HepG2 (cell line): ENCODE results near the gene EHD4. TPM values are rescaled to one million over a fixed set of nuclear protein-coding genes. Genes with fewer than 3 reads are reported as not detected.
A peak's percentile ranks its signal among the peaks of the same experiment; 100 is the strongest.

Source experiments
- ATAC-seq: fragments of 200-7000 bp; cut with Tn5 transposase; 3 replicates; pipeline ENCODE4 v1.9.1; 2020; ENCODE audit warnings: mild to moderate bottlenecking, moderate library complexity
- BruUV-seq: library from RNA; stranded (reverse); fragments of 400-500 nt; replicated peaks from 2 replicates; lab custom pipeline; 2021; lab: Mats Ljungman, UMichigan
- CTCF ChIA-PET: fragments of 300-600 bp; formaldehyde crosslinking; extraction: SDS; loops from one replicate; lab custom pipeline; 2021; ENCODE audit warnings: low total read pairs, inconsistent platforms, low intra/inter-chr PET ratio; lab: Yijun Ruan, JAX
- POLR2A ChIA-PET: fragments of 350-600 bp; sonication (Branson Sonifier 250); formaldehyde crosslinking; loops from one replicate; lab custom pipeline; 2020; ENCODE audit warnings: antibody characterized with exemption, inconsistent platforms; lab: Yijun Ruan, JAX
- DNase-seq: peaks from one replicate; pipeline ENCODE4 v3.0.0-alpha.2; 2015; ENCODE audit warnings: low spot score
- FAIRE-seq: peaks from 3 replicates; lab custom pipeline; 2011; peaks lifted over from hg19 to GRCh38; lab: Jason Lieb, UNC
- H2AFZ ChIP-seq: one replicate; pipeline ENCODE4 v1.6.1; 2011; ENCODE audit warnings: low read length, inconsistent platforms
- H3K27ac ChIP-seq: fragments of 300-600 bp; 3 replicates; pipeline ENCODE4 v1.8.0; 2011; ENCODE audit warnings: mixed run types, mild to moderate bottlenecking, mixed read lengths, low read length, inconsistent platforms; ENCODE audit not compliant: insufficient read depth; ENCODE audit errors: extremely low read length
- H3K27me3 ChIP-seq, 2 experiments: fragments of 200-600 bp in 1 of 2; 2 replicates in 1 of 2; 3 replicates in 1 of 2; pipeline versions ENCODE4 v1.6.0 to v1.8.0; 2011; ENCODE audit warnings: low read length in 2 of 2, mild to moderate bottlenecking in 2 of 2, moderate library complexity in 2 of 2, inconsistent platforms in 1 of 2; ENCODE audit not compliant: insufficient read depth in 2 of 2, control insufficient read depth in 1 of 2
- H3K36me3 ChIP-seq, 2 experiments: fragments of 200-600 bp in 1 of 2; replicated peaks in 1 of 2; 2 replicates in 1 of 2; 3 replicates in 1 of 2; pipeline versions ENCODE4 v1.5.1 to v1.8.0; 2011; ENCODE audit warnings: low read length in 2 of 2, inconsistent platforms in 1 of 2; ENCODE audit not compliant: insufficient read depth in 2 of 2, control insufficient read depth in 1 of 2
- H3K4me1 ChIP-seq: 2 replicates; pipeline ENCODE4 v1.5.1; 2012; ENCODE audit warnings: low read length, inconsistent platforms; ENCODE audit not compliant: insufficient read depth
- H3K4me2 ChIP-seq: 2 replicates; pipeline ENCODE4 v1.6.0; 2011; ENCODE audit warnings: low read depth, low read length, inconsistent platforms
- H3K4me3 ChIP-seq, 3 experiments: fragments of 200-600 bp in 1 of 3; sonication (generic), shearing (Covaris generic) in 1 of 3; replicated peaks in 1 of 3; 2 replicates each; pipeline ENCODE4 v1.5.1; 2011 to 2016; ENCODE audit warnings: low read length in 3 of 3, inconsistent platforms in 2 of 3, low read depth in 2 of 3, mild to moderate bottlenecking in 2 of 3, control low read depth in 1 of 3, mixed read lengths in 1 of 3; ENCODE audit not compliant: insufficient read depth in 1 of 3
- H3K79me2 ChIP-seq: one replicate; pipeline ENCODE4 v1.6.1; 2011; ENCODE audit warnings: low read length, inconsistent platforms; ENCODE audit not compliant: insufficient read depth
- H3K9ac ChIP-seq: 2 replicates; pipeline ENCODE4 v1.6.0; 2011; ENCODE audit warnings: mild to moderate bottlenecking, low read depth, low read length, inconsistent platforms; ENCODE audit not compliant: insufficient read depth
- H3K9me3 ChIP-seq: 2 replicates; pipeline ENCODE4 v1.5.1; 2012; ENCODE audit warnings: mild to moderate bottlenecking, low read length
- H4K20me1 ChIP-seq: 2 replicates; pipeline ENCODE4 v1.6.0; 2011; ENCODE audit warnings: inconsistent platforms, mild to moderate bottlenecking, low read length, moderate library complexity; ENCODE audit not compliant: insufficient read depth
- ATF7 ChIP-seq, 2 experiments: fragments of 450-650 bp in 1 of 2; sonication (generic) in 1 of 2; formaldehyde crosslinking in 1 of 2; IDR thresholded peaks; 2 replicates each; pipeline versions ENCODE4 v1.4.0 to v1.6.1; 2016 to 2020; ENCODE audit warnings: antibody characterized with exemption in 1 of 2, mild to moderate bottlenecking in 1 of 2, missing genetic modification reagents in 1 of 2
- CBX1 ChIP-seq: IDR thresholded peaks from one replicate; pipeline ENCODE4 v1.6.1; 2016; ENCODE audit warnings: antibody characterized with exemption, low read depth
- CEBPB ChIP-seq: IDR thresholded peaks from 2 replicates; pipeline ENCODE4 v1.6.1; 2011; ENCODE audit warnings: low read depth, low read length, improper control_type of control experiment, borderline replicate concordance
- CREB1 ChIP-seq, 2 experiments: fragments of 450-650 bp in 1 of 2; IDR thresholded peaks; 2 replicates each; pipeline ENCODE4 v1.6.1; 2016 to 2017; ENCODE audit warnings: control low read depth in 1 of 2, mild to moderate bottlenecking in 1 of 2, missing compliant biosample characterization in 1 of 2, missing genetic modification characterization in 1 of 2
- MAFK ChIP-seq, 2 experiments: IDR thresholded peaks in 1 of 2; conservative IDR thresholded peaks in 1 of 2; 2 replicates each; pipeline ENCODE4 v1.6.1; 2011; ENCODE audit warnings: improper control_type of control experiment in 2 of 2, low read length in 2 of 2
- MTA3 ChIP-seq: sonication (generic); formaldehyde crosslinking; IDR thresholded peaks from 2 replicates; pipeline ENCODE4 v1.4.0; 2020; ENCODE audit warnings: missing genetic modification reagents
- MYNN ChIP-seq: sonication (generic); formaldehyde crosslinking; IDR thresholded peaks from 2 replicates; pipeline ENCODE4 v1.4.0; 2020; ENCODE audit warnings: mild to moderate bottlenecking, low read depth, missing genetic modification reagents
- NCOA5 ChIP-seq: sonication (generic); formaldehyde crosslinking; IDR thresholded peaks from 2 replicates; pipeline ENCODE4 v1.4.0; 2020; ENCODE audit warnings: missing genetic modification reagents
- RFX5 ChIP-seq: IDR thresholded peaks from 2 replicates; pipeline ENCODE4 v1.6.1; 2011; ENCODE audit warnings: low read depth, low read length, improper control_type of control experiment
- SYNCRIP ChIP-seq: fragments of 200-400 bp; formaldehyde crosslinking; IDR thresholded peaks from 2 replicates; pipeline ENCODE4 v1.6.1; 2018; ENCODE audit warnings: mild to moderate bottlenecking, low read depth, low read length; ENCODE audit not compliant: insufficient read depth
- YEATS4 ChIP-seq: sonication (generic); formaldehyde crosslinking; IDR thresholded peaks from 2 replicates; pipeline ENCODE4 v1.4.0; 2020; ENCODE audit warnings: missing genetic modification reagents, borderline replicate concordance
- ZFP1 ChIP-seq: IDR thresholded peaks from 2 replicates; pipeline ENCODE4 v1.6.1; 2016
- ZFP82 ChIP-seq: sonication (generic); formaldehyde crosslinking; IDR thresholded peaks from 2 replicates; pipeline ENCODE4 v1.5.1; 2020; ENCODE audit warnings: mild to moderate bottlenecking, missing genetic modification reagents, borderline replicate concordance
- ZFX ChIP-seq: sonication (generic); formaldehyde crosslinking; IDR thresholded peaks from 2 replicates; pipeline ENCODE4 v1.4.0; 2020; ENCODE audit warnings: mild to moderate bottlenecking, low read depth, missing genetic modification reagents, moderate library complexity
- ZFY ChIP-seq: sonication (generic); formaldehyde crosslinking; IDR thresholded peaks from 2 replicates; pipeline ENCODE4 v1.4.0; 2020; ENCODE audit warnings: missing genetic modification reagents
- ZNF180 ChIP-seq: sonication (generic); formaldehyde crosslinking; IDR thresholded peaks from 2 replicates; pipeline ENCODE4 v1.4.0; 2020; ENCODE audit warnings: low read depth, missing genetic modification reagents, borderline replicate concordance
- ZNF720 ChIP-seq: sonication (generic); formaldehyde crosslinking; IDR thresholded peaks from 2 replicates; pipeline ENCODE4 v1.4.0; 2020; ENCODE audit warnings: missing genetic modification reagents
- in situ Hi-C: cut with HindIII; loops from 2 replicates; pipeline ENCODE4 v1.10.0; 2017; ENCODE audit warnings: low pct_unique_long_range_greater_than_20kb; ENCODE audit not compliant: extremely low pct_ligation_motif_present
- intact Hi-C: fragments of 100-400 bp; cut with micrococcal nuclease; formaldehyde crosslinking; loops from one replicate; pipeline ENCODE4 v1.10.0; 2022; ENCODE audit not compliant: unreplicated experiment
- polyA plus RNA-seq, 8 experiments: library from polyadenylated mRNA; depleted of rRNA in 3 of 8; stranded (reverse) in 7 of 8; unstranded in 1 of 8; fragments of >200 nt; fragmentation: Illumina TruSeq in 4 of 8; extraction: Trizol in 4 of 8; gene quantifications; 2 replicates each; pipeline versions ENCODE4 v1.2.1 to v1.2.3, GENCODE V29; 2011 to 2016; ENCODE audit warnings: low read depth in 4 of 8, missing spikeins in 1 of 8, mixed read lengths in 1 of 8; ENCODE audit not compliant: insufficient read depth in 1 of 8
- total RNA-seq, 5 experiments: library from RNA; depleted of rRNA; stranded (reverse); fragments of >200 nt; fragmentation: Illumina TruSeq; extraction: Trizol; gene quantifications; 2 replicates each; pipeline ENCODE4 v1.2.3, GENCODE V29; 2016; ENCODE audit warnings: low read depth in 1 of 5
- TF ChIP-seq, protein P1 (sequence below): sonication (generic); formaldehyde crosslinking; IDR thresholded peaks from 2 replicates; pipeline ENCODE4 v1.4.0; 2020; ENCODE audit warnings: missing genetic modification reagents, borderline replicate concordance
- TF ChIP-seq, protein P2 (sequence below): sonication (generic); formaldehyde crosslinking; IDR thresholded peaks from 2 replicates; pipeline ENCODE4 v1.8.0; 2022; ENCODE audit warnings: missing genetic modification reagents, mild to moderate bottlenecking, borderline replicate concordance

EHD4 gene
- total and polyA plus RNA-seq, 2 of the 13 experiments (the other 11 are each of a cell fraction or from before 2014, with no cell fraction given): 3.1 to 4.8 TPM

- TF ChIP-seq ZFX (CRISPR knock-in tag): no peak
- TF ChIP-seq RFX5: no peak
- no peak for TF ChIP-seq MYNN (CRISPR knock-in tag)
- no peak for TF ChIP-seq NCOA5
- no peak for TF ChIP-seq ZNF720 (CRISPR knock-in tag)
- TF ChIP-seq ZFP1: no peak
- no peak for TF ChIP-seq MTA3
- TF ChIP-seq ZNF180: no peak
- no peak for TF ChIP-seq ZFY (CRISPR knock-in tag)
- TF ChIP-seq CEBPB: no peak
- no peak for TF ChIP-seq YEATS4 (CRISPR knock-in tag)
- TF ChIP-seq, protein P1, sequence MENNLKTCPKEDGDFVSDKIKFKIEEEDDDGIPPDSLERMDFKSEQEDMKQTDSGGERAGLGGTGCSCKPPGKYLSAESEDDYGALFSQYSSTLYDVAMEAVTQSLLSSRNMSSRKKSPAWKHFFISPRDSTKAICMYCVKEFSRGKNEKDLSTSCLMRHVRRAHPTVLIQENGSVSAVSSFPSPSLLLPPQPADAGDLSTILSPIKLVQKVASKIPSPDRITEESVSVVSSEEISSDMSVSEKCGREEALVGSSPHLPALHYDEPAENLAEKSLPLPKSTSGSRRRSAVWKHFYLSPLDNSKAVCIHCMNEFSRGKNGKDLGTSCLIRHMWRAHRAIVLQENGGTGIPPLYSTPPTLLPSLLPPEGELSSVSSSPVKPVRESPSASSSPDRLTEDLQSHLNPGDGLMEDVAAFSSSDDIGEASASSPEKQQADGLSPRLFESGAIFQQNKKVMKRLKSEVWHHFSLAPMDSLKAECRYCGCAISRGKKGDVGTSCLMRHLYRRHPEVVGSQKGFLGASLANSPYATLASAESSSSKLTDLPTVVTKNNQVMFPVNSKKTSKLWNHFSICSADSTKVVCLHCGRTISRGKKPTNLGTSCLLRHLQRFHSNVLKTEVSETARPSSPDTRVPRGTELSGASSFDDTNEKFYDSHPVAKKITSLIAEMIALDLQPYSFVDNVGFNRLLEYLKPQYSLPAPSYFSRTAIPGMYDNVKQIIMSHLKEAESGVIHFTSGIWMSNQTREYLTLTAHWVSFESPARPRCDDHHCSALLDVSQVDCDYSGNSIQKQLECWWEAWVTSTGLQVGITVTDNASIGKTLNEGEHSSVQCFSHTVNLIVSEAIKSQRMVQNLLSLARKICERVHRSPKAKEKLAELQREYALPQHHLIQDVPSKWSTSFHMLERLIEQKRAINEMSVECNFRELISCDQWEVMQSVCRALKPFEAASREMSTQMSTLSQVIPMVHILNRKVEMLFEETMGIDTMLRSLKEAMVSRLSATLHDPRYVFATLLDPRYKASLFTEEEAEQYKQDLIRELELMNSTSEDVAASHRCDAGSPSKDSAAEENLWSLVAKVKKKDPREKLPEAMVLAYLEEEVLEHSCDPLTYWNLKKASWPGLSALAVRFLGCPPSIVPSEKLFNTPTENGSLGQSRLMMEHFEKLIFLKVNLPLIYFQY (CRISPR knock-in tag): no peak
Observed at GRCh38 chr15:42009474-42009873, 37.1 kb upstream of the EHD4 start (continued).

DNA sequence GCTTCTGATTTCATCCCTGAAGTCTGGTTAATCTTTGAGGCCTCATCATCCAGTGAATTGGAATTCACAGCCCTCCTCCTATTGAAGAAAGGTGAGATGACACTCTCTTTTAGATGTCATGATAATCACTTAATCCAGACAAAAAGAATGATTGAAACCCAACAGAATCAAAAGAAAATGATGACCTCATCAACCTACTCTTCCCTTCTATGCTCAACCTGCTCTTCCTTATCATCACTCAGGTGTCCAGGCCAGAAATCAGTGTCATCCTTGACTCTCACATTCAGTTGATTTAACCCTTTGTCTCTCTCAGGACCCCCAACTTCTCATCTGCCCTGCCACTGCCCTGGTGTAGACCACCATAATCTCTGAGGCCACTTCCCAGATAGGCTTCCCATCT is 36.7 kb upstream of the EHD4 start:
- intact Hi-C loops: no loop called here
- H3K27me3 ChIP-seq: peaks cover 4 to 13% of the 10 kb centered on the region in 2 experiments; a peak in 4 of 5 replicates
- no peak overlapping the region for H3K4me2 ChIP-seq
- H3K36me3 ChIP-seq: no peaks in the 10 kb centered on the region
- TF ChIP-seq MAFK (conservative IDR thresholded peaks at IDR 0.05 in 1 of 2, IDR thresholded peaks at IDR 0.05 in 1 of 2; ENCODE audit: low read length in 2 of 2): peak; percentile 2 to 42; a peak in 2 of 4 replicates
- TF ChIP-seq CBX1: no peak
- peak; percentile 71 for TF ChIP-seq CREB1 (IDR thresholded peaks at IDR 0.05)
- no peak for TF ChIP-seq CREB1 (CRISPR knock-in tag; IDR thresholded peaks at IDR 0.05)
- no peak for TF ChIP-seq ZFP82 (CRISPR knock-in tag)
- TF ChIP-seq ATF7 (IDR thresholded peaks at IDR 0.05): peak; percentile 94
- TF ChIP-seq ATF7 (CRISPR knock-in tag; IDR thresholded peaks at IDR 0.05): no peak
- TF ChIP-seq SYNCRIP: no peak
- TF ChIP-seq, protein P2, sequence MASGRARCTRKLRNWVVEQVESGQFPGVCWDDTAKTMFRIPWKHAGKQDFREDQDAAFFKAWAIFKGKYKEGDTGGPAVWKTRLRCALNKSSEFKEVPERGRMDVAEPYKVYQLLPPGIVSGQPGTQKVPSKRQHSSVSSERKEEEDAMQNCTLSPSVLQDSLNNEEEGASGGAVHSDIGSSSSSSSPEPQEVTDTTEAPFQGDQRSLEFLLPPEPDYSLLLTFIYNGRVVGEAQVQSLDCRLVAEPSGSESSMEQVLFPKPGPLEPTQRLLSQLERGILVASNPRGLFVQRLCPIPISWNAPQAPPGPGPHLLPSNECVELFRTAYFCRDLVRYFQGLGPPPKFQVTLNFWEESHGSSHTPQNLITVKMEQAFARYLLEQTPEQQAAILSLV (CRISPR knock-in tag): no peak
- TF ChIP-seq, all 625 proteins: peak for 3
- Histone ChIP-seq H3K9ac (no peak overlapping the region), H3K79me2 (no peaks in the 10 kb centered on the region), H3K27ac (no peak overlapping the region), H3K9me3 (no peaks in the 10 kb centered on the region), H3K4me1 (peaks cover 9% of the 10 kb centered on the region), H4K20me1 (no peaks in the 10 kb centered on the region), H3K4me3 (no peak overlapping the region), H2AFZ (no peak overlapping the region)
- ATAC-seq (no peak), FAIRE-seq (no peak), DNase-seq (no peak)
- ChIA-PET POLR2A (no interaction called here), CTCF (no interaction called here)
- no TSS peak for BruUV-seq
- in situ Hi-C loops: no loop called here
